Gastrocnemius medialis (tissue), 4 donors: Measurements from ENCODE around the gene VWA8. TPM values are rescaled to one million over a fixed set of nuclear protein-coding genes. Genes with fewer than 3 reads are reported as not detected.

Experiments
- ATAC-seq, 2 donors: fragments of 150-250 bp; one replicate each; pipeline ENCODE4 v1.9.1; 2016
- DNase-seq, 2 donors: peaks; one replicate each; pipeline ENCODE4 v3.0.0-alpha.2; 2019
- H3K27ac ChIP-seq, 4 donors: fragments of 200-600 bp; sonication (generic); 1 replicate in 1 of 4; 2 replicates in 3 of 4; pipeline ENCODE4 v1.5.1; 2016 to 2018; ENCODE audit warnings: mild to moderate bottlenecking in 2 of 4, moderate library complexity in 1 of 4
- H3K27me3 ChIP-seq, 3 donors: fragments of 200-600 bp; sonication (generic) in 2 of 3; 1 replicate in 1 of 3; 2 replicates in 2 of 3; pipeline versions ENCODE4 v1.5.1 to v1.6.0; 2016 to 2019; ENCODE audit warnings: mild to moderate bottlenecking in 1 of 3, moderate library complexity in 1 of 3
- H3K36me3 ChIP-seq, 2 donors: fragments of 200-600 bp; sonication (generic) in 1 of 2; one replicate each; pipeline ENCODE4 v1.5.1; 2017 to 2018
- H3K4me1 ChIP-seq, 2 donors: fragments of 200-600 bp; sonication (generic) in 1 of 2; one replicate each; pipeline ENCODE4 v1.5.1; 2016 to 2017; ENCODE audit warnings: mild to moderate bottlenecking in 2 of 2
- H3K4me3 ChIP-seq, 4 donors: fragments of 200-600 bp; sonication (generic) in 3 of 4; 1 replicate in 1 of 4; 2 replicates in 3 of 4; pipeline ENCODE4 v1.5.1; 2016 to 2019; ENCODE audit warnings: mild to moderate bottlenecking in 2 of 4
- H3K9me3 ChIP-seq, 3 donors: fragments of 200-600 bp; sonication (generic) in 2 of 3; 1 replicate in 1 of 3; 2 replicates in 2 of 3; pipeline ENCODE4 v1.5.1; 2016 to 2019
- CTCF ChIP-seq, 5 experiments: fragments of 450-650 bp in 3 of 5; fragments of 200-600 bp in 2 of 5; sonication (generic) in 2 of 5; IDR thresholded peaks in 4 of 5; conservative IDR thresholded peaks in 1 of 5; 1 replicate in 4 of 5; 2 replicates in 1 of 5; pipeline ENCODE4 v1.5.1; 2016 to 2019; ENCODE audit warnings: antibody characterized with exemption in 5 of 5, mild to moderate bottlenecking in 3 of 5, moderate library complexity in 3 of 5
- POLR2A ChIP-seq, 2 donors: fragments of 450-650 bp; IDR thresholded peaks; one replicate each; pipeline ENCODE4 v1.6.1; 2017; ENCODE audit warnings: antibody characterized with exemption in 2 of 2, mild to moderate bottlenecking in 2 of 2, moderate library complexity in 2 of 2
- in situ Hi-C, 4 donors: fragments of 200-750 bp; cut with MboI; loops; one replicate each; pipeline versions ENCODE4 v1.15.0 to v1.8.0; 2017; ENCODE audit warnings: low sequenced_read_pairs in 4 of 4
- intact Hi-C: fragments of 100-400 bp; cut with DNase I; formaldehyde crosslinking; loops from one replicate; pipeline ENCODE4 v1.15.1; 2023; ENCODE audit warnings: low total_unique reads
- total RNA-seq, 4 donors: library from RNA; depleted of rRNA; stranded (reverse); fragments of >200 nt; gene quantifications; one replicate each; pipeline versions ENCODE4 v1.1.0 to v1.2.3, GENCODE V29; 2016

The VWA8 gene
- total RNA-seq, 4 donors from 2014 or later: 24.7 to 37.9 (median 29.7) TPM

GRCh38 chr13:41561170-41561569 is 399.7 kb downstream of the VWA8 start:
- no peaks in the 10 kb centered on the region for H3K9me3 ChIP-seq
- H3K4me3 ChIP-seq: no peak overlapping the region
- in situ Hi-C loops: no loop called here
- H3K36me3 ChIP-seq: peaks cover 0 to 2% of the 10 kb centered on the region in 2 donors
- TF ChIP-seq POLR2A (IDR thresholded peaks at IDR 0.05) (no peak), CTCF (IDR thresholded peaks at IDR 0.05 in 4 of 5, conservative IDR thresholded peaks at IDR 0.05 in 1 of 5) (no peak)
- intact Hi-C loops: no loop called here
- ATAC-seq (no peak), DNase-seq (no peak)
- H3K27me3 ChIP-seq: no peaks in the 10 kb centered on the region
- H3K4me1 ChIP-seq: peaks cover 0 to 21% of the 10 kb centered on the region in 2 donors
- no peak overlapping the region for H3K27ac ChIP-seq

GRCh38 chr13:41558781-41559560 is 401.9 kb downstream of the VWA8 start:
- no peaks in the 10 kb centered on the region for H3K9me3 ChIP-seq
- peaks cover 0 to 21% of the 10 kb centered on the region in 2 donors for H3K4me1 ChIP-seq
- no peak overlapping the region for H3K4me3 ChIP-seq
- H3K27ac ChIP-seq: no peak overlapping the region
- in situ Hi-C loops: no loop called here
- TF ChIP-seq CTCF (IDR thresholded peaks at IDR 0.05 in 4 of 5, conservative IDR thresholded peaks at IDR 0.05 in 1 of 5) (no peak), POLR2A (IDR thresholded peaks at IDR 0.05) (no peak)
- DNase-seq (no peak), ATAC-seq (no peak)
- H3K27me3 ChIP-seq: no peaks in the 10 kb centered on the region
- intact Hi-C loops: no loop called here
- no peaks in the 10 kb centered on the region for H3K36me3 ChIP-seq

- ATAC-seq: no peak
These were observed 403.2 kb downstream of the VWA8 start for GRCh38 chr13:41557719-41558118.

GRCh38 chr13:41554626-41555386 is 406.1 kb downstream of the VWA8 start:
- no peak for ATAC-seq
- intact Hi-C loops: no loop called here
- no peak for TF ChIP-seq POLR2A (IDR thresholded peaks at IDR 0.05)
- no peak for TF ChIP-seq CTCF (IDR thresholded peaks at IDR 0.05 in 4 of 5, conservative IDR thresholded peaks at IDR 0.05 in 1 of 5)

More at GRCh38 chr13:41557719-41558118, 403.2 kb downstream of the VWA8 start:
- TF ChIP-seq POLR2A (IDR thresholded peaks at IDR 0.05): no peak
- TF ChIP-seq CTCF (IDR thresholded peaks at IDR 0.05 in 4 of 5, conservative IDR thresholded peaks at IDR 0.05 in 1 of 5): no peak
- Histone ChIP-seq H3K36me3 (no peaks in the 10 kb centered on the region), H3K9me3 (no peaks in the 10 kb centered on the region), H3K27me3 (no peaks in the 10 kb centered on the region), H3K4me3 (no peak overlapping the region), H3K27ac (no peak overlapping the region), H3K4me1 (peaks cover 0 to 13% of the 10 kb centered on the region in 2 donors)
- in situ Hi-C loops (no loop called here), intact Hi-C loops (no loop called here)
- DNase-seq: no peak

More at GRCh38 chr13:41554626-41555386, 406.1 kb downstream of the VWA8 start:
- Histone ChIP-seq H3K27ac (no peak overlapping the region), H3K36me3 (no peaks in the 10 kb centered on the region), H3K4me3 (no peak overlapping the region), H3K4me1 (no peaks in the 10 kb centered on the region), H3K27me3 (no peaks in the 10 kb centered on the region), H3K9me3 (no peaks in the 10 kb centered on the region)
- no peak for DNase-seq
- in situ Hi-C loops: no loop called here
